SK-N-SH treated with all-trans-retinoic acid at 6 μM for 48 hours (cell line): ENCODE measurements around the gene CACNB3.
"Not testable (repeated sequence)": the region's sequence is repeated elsewhere in the genome, so short reads cannot be mapped to it uniquely, and the experiment has no call there.

Experiments
- ATAC-seq: fragments of 200-7000 bp; cut with Tn5 transposase; 3 replicates; pipeline ENCODE4 v1.9.1; 2020; ENCODE audit warnings: mild to moderate bottlenecking, moderate library complexity
- ARNTL ChIP-seq: fragments of 450-650 bp; formaldehyde crosslinking; IDR thresholded peaks from 2 replicates; pipeline ENCODE4 v1.5.0; 2020; ENCODE audit warnings: low read depth, mild to moderate bottlenecking, moderate library complexity, borderline replicate concordance
- BACH2 ChIP-seq: fragments of 250-450 bp; sonication (Bioruptor Pico); IDR thresholded peaks from 2 replicates; pipeline ENCODE4 v1.9.0; 2021; ENCODE audit warnings: mild to moderate bottlenecking, borderline replicate concordance
- GLIS3 ChIP-seq: fragments of 250-450 bp; sonication (Bioruptor Pico); IDR thresholded peaks from 2 replicates; pipeline ENCODE4 v1.5.0; 2020; ENCODE audit warnings: mild to moderate bottlenecking, moderate library complexity
- ISL1 ChIP-seq: fragments of 250-450 bp; sonication (Bioruptor Pico); IDR thresholded peaks from 2 replicates; pipeline ENCODE4 v2.1.2; 2022; ENCODE audit warnings: mild to moderate bottlenecking, moderate library complexity
- PPARA ChIP-seq: fragments of 250-450 bp; sonication (Bioruptor Pico); IDR thresholded peaks from 2 replicates; pipeline ENCODE4 v1.5.0; 2020; ENCODE audit warnings: mild to moderate bottlenecking, borderline replicate concordance
- SNAI2 ChIP-seq: fragments of 250-450 bp; sonication (Bioruptor Pico); IDR thresholded peaks from 2 replicates; pipeline ENCODE4 v1.5.0; 2020; ENCODE audit warnings: mild to moderate bottlenecking, moderate library complexity
- TOX ChIP-seq: fragments of 250-450 bp; sonication (Bioruptor Pico); IDR thresholded peaks from 2 replicates; pipeline ENCODE4 v1.8.0; 2021; ENCODE audit warnings: mild to moderate bottlenecking, moderate library complexity, borderline replicate concordance
- ZC3H10 ChIP-seq: fragments of 250-450 bp; sonication (Bioruptor Pico); IDR thresholded peaks from 2 replicates; pipeline ENCODE4 v1.5.1; 2021; ENCODE audit warnings: mild to moderate bottlenecking, moderate library complexity
- ZFP3 ChIP-seq: fragments of 250-450 bp; sonication (Bioruptor Pico); IDR thresholded peaks from 2 replicates; pipeline ENCODE4 v1.5.0; 2020; ENCODE audit warnings: mild to moderate bottlenecking, moderate library complexity
- TF ChIP-seq, protein P1 (sequence below): fragments of 250-450 bp; sonication (Bioruptor Pico); IDR thresholded peaks from 2 replicates; pipeline ENCODE4 v1.5.0; 2020; ENCODE audit warnings: mild to moderate bottlenecking, moderate library complexity
- TF ChIP-seq, protein P2 (sequence below): fragments of 250-450 bp; sonication (Bioruptor Pico); IDR thresholded peaks from 2 replicates; pipeline ENCODE4 v1.5.1; 2020; ENCODE audit warnings: low read depth, mild to moderate bottlenecking, moderate library complexity
- TF ChIP-seq, protein P3 (sequence below): fragments of 250-450 bp; sonication (Bioruptor Pico); IDR thresholded peaks from 2 replicates; pipeline ENCODE4 v1.8.0; 2021; ENCODE audit warnings: low read depth, mild to moderate bottlenecking, moderate library complexity, borderline replicate concordance

Gene CACNB3

DNA sequence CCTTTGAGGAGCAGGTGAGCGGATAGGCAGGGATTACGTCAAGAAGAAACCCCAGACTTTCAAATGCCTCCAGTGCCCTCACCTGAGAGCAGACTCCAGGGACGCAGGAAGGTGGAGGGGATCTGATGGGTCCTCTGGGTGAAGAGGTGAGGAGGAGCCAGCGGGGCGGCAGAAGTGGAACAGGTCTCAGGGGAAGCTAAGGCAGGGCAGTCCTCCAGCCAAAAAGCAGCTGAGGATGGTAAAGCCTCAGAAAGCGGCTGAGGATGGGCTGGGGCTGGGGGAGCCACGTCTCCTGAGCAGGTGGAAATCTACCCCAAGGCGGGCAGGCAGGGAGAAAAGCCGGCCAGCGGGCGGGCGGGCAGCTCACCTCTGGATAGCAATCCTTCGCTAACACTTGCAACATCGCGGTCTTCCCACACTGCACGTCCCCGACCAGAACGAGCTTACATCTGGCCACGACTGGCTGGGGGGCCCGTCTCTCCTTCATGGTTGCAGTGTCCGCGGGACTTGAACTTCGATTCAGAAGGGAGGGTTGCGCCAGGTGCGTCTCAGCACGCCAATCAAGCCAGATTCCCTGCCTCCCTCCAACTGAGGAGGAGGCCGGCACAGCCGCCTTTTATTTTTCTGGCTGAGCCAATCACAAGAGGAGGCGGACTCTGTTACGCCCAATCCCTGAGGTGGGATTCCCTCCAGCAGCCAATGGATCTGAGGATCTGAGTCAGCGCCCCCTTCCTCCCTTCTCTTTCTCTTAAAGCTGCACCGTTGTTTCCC lies 47.2 kb downstream of the CACNB3 start, which contains the start of gene RND1:
Gene RND1 (minus strand): TSS at position 590 of the 771 bp plus-strand sequence. CDS start 103 bp downstream, at position 487.
- no peak for TF ChIP-seq BACH2 (CRISPR knock-in tag)
- TF ChIP-seq, protein P1, sequence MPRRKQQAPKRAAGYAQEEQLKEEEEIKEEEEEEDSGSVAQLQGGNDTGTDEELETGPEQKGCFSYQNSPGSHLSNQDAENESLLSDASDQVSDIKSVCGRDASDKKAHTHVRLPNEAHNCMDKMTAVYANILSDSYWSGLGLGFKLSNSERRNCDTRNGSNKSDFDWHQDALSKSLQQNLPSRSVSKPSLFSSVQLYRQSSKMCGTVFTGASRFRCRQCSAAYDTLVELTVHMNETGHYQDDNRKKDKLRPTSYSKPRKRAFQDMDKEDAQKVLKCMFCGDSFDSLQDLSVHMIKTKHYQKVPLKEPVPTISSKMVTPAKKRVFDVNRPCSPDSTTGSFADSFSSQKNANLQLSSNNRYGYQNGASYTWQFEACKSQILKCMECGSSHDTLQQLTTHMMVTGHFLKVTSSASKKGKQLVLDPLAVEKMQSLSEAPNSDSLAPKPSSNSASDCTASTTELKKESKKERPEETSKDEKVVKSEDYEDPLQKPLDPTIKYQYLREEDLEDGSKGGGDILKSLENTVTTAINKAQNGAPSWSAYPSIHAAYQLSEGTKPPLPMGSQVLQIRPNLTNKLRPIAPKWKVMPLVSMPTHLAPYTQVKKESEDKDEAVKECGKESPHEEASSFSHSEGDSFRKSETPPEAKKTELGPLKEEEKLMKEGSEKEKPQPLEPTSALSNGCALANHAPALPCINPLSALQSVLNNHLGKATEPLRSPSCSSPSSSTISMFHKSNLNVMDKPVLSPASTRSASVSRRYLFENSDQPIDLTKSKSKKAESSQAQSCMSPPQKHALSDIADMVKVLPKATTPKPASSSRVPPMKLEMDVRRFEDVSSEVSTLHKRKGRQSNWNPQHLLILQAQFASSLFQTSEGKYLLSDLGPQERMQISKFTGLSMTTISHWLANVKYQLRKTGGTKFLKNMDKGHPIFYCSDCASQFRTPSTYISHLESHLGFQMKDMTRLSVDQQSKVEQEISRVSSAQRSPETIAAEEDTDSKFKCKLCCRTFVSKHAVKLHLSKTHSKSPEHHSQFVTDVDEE (CRISPR knock-in tag): 0 out of 2 replicates have a peak, but pooled peaks have one; percentile 23
- peak; percentile 99 for ATAC-seq

DNA sequence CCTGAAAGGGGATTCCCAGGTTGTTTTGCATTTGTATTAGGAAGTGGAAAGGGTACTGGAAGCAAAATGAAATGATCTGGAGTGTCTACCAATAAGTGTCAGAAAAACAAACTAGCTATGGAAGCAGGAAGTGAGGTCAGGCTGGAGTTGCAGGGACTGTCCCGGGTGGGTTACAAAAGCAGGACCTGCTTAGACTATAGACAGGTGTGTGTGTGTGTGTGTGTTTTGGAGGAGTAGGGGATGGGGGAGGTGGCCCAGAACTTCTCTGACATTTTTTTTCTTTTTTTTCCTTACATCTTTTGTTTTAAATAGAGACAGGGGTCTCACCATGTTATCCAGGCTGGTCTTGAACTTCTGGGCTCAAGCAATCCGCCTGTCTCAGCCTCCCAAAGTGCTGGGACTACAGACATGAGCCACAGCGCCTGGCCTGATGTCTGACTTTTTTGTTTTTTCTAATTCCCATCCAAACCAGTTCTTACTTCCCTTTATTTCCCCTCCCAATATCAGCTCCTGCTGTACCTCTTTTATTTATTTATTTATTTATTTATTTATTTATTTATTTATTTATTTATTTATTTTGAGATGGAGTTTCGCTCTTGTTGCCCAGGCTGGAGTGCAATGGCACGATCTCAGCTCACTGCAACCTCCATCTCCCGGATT lies 47.9 kb downstream of the CACNB3 start:
- peak; percentile 31 for ATAC-seq
- TF ChIP-seq PPARA: no peak
- TF ChIP-seq, all 23 proteins: peak for 0

DNA sequence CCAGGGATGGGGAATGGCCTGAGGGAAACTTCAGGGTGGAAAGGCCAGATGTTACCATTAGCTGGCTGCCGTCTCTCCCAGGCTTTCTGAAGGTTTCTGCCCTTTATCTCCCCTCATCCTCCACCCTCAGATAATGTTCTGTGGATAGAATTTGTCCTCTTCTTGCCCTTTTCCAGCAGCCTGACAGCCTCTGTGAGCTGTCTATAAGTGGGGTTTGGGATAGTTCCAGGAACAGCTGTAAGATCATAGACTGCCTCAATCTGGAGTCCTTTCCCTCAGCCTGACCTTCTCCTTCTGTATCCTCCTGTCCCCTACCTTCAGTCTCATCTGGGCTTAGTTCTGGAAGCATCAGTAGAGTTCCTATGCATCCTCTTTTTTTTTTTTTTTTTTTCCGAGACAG lies 50.2 kb downstream of the CACNB3 start:
- no peak for ATAC-seq
- no peak for TF ChIP-seq GLIS3 (CRISPR knock-in tag)
- TF ChIP-seq, protein P2, sequence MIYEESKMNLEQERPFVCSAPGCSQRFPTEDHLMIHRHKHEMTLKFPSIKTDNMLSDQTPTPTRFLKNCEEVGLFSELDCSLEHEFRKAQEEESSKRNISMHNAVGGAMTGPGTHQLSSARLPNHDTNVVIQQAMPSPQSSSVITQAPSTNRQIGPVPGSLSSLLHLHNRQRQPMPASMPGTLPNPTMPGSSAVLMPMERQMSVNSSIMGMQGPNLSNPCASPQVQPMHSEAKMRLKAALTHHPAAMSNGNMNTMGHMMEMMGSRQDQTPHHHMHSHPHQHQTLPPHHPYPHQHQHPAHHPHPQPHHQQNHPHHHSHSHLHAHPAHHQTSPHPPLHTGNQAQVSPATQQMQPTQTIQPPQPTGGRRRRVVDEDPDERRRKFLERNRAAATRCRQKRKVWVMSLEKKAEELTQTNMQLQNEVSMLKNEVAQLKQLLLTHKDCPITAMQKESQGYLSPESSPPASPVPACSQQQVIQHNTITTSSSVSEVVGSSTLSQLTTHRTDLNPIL (CRISPR knock-in tag): no peak
- TF ChIP-seq ZC3H10 (CRISPR knock-in tag): no peak
- TF ChIP-seq, protein P1 (CRISPR knock-in tag): no peak
- no peak for TF ChIP-seq ISL1
- no peak for TF ChIP-seq ZFP3 (CRISPR knock-in tag)

DNA sequence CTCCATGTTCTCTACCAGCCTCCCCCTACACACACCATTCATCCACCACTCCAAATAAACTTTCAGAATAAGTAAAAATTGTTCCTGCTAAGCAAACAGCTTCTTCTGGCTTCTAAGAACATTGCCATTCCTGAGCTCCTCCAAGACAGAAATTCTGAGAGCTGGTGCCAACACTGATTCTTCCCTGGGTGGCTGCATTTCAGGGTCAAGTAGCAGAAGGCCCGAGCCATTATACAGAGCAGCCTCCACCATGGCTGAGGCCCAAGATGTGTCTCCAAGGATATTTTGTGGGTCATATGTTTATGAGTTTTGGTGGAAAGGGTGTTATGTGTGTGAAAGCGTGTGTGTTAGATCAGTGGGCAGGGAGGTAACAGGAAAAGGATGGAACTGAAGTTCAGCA lies 50.9 kb downstream of the CACNB3 start:
- ATAC-seq: no peak
- TF ChIP-seq ZC3H10 (CRISPR knock-in tag) (no peak), ARNTL (CRISPR knock-in tag) (no peak)
- TF ChIP-seq, all 23 proteins: peak for 0

DNA sequence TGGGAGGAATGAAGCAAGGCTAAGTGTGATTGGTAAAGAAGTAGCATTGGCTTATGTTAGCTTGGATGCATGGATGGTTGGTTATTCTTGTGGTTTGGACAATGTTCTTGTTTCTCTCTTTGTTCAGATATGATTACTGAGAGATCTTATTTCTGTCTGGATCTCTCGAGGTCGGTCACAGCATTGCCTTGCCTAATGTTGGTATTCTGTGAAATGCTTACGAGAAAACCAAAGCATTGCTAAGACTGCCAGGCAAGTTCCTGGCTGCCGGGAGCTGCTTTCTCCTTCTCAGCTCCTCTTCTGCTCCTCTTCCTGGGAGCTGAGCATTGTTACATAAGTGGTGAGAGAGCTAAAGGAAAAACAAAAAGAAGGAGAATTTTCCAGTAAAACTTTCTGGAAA lies 54.8 kb downstream of the CACNB3 start:
- no peak for TF ChIP-seq SNAI2 (CRISPR knock-in tag)
- TF ChIP-seq TOX (CRISPR knock-in tag): no peak
- TF ChIP-seq, protein P3, sequence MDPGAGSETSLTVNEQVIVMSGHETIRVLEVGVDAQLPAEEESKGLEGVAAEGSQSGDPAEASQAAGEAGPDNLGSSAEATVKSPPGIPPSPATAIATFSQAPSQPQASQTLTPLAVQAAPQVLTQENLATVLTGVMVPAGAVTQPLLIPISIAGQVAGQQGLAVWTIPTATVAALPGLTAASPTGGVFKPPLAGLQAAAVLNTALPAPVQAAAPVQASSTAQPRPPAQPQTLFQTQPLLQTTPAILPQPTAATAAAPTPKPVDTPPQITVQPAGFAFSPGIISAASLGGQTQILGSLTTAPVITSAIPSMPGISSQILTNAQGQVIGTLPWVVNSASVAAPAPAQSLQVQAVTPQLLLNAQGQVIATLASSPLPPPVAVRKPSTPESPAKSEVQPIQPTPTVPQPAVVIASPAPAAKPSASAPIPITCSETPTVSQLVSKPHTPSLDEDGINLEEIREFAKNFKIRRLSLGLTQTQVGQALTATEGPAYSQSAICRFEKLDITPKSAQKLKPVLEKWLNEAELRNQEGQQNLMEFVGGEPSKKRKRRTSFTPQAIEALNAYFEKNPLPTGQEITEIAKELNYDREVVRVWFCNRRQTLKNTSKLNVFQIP (CRISPR knock-in tag): no peak
- no peak for TF ChIP-seq ARNTL (CRISPR knock-in tag)
- no peak for ATAC-seq

DNA sequence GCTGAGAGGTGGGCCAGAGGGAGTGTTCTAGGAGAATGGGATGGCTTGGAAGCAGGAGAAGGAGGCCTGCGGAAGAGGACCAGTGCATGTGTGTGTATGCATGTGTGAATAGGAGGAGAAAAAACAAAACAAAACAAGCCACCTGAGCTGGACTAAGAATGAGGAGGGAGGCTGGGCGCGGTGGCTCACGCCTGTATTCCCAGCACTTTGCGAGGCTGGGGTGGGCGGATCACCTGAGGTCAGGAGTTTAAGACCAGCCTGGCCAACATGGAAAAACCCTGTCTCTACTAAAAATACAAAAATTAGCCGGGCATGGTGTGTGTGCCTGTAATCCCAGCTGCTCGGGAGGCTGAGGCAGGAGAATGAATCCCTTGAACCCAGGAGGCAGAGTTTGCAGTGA lies 55.2 kb downstream of the CACNB3 start:
- not testable (repeated sequence) for ATAC-seq
